H1 (cell line): ENCODE data around the gene MARK1. TPM values are rescaled to one million over a fixed set of nuclear protein-coding genes. Genes with fewer than 3 reads are reported as not detected.

ENCODE experiments used
- CTCF ChIA-PET: fragments of 300-600 bp; sonication (Branson Sonifier 250); formaldehyde crosslinking; loops from one replicate; lab custom pipeline; 2021; ENCODE audit not compliant: partially characterized antibody; lab: Charles Lee
- POLR2A ChIA-PET: fragments of 300-600 bp; sonication (Branson Sonifier 250); formaldehyde crosslinking; loops from one replicate; lab custom pipeline; 2021; ENCODE audit warnings: inconsistent platforms; ENCODE audit not compliant: partially characterized antibody; lab: Charles Lee
- DNase-seq, 2 experiments: peaks; one replicate each; pipeline versions ENCODE4 v3.0.0 to v3.0.0-alpha.2; 2010 to 2022; ENCODE audit warnings: low spot score in 2 of 2, low read depth in 1 of 2, mixed read lengths in 1 of 2
- FAIRE-seq: peaks from 2 replicates; lab custom pipeline; 2011; peaks lifted over from hg19 to GRCh38; lab: Jason Lieb, UNC
- H2AFZ ChIP-seq: 2 replicates; pipeline ENCODE4 v1.8.1; 2012; ENCODE audit warnings: low read length, inconsistent platforms
- H2AK5ac ChIP-seq: 2 replicates; pipeline ENCODE4 v1.6.1; 2013; ENCODE audit warnings: low read depth, low read length
- H2BK120ac ChIP-seq: replicated peaks from 2 replicates; pipeline ENCODE3; 2013; ENCODE audit warnings: low read depth, low read length, inconsistent platforms
- H2BK12ac ChIP-seq: 2 replicates; pipeline ENCODE4 v1.6.1; 2013; ENCODE audit warnings: low read depth, low read length
- H2BK15ac ChIP-seq: 2 replicates; pipeline ENCODE4 v1.6.1; 2013; ENCODE audit warnings: low read length
- H2BK20ac ChIP-seq: 2 replicates; pipeline ENCODE4 v1.6.1; 2013; ENCODE audit warnings: low read length
- H2BK5ac ChIP-seq: 2 replicates; pipeline ENCODE4 v1.6.1; 2013; ENCODE audit warnings: low read depth, low read length
- H3K14ac ChIP-seq: 2 replicates; pipeline ENCODE4 v1.6.1; 2013; ENCODE audit warnings: inconsistent platforms; ENCODE audit not compliant: insufficient read length
- H3K18ac ChIP-seq: 2 replicates; pipeline ENCODE4 v1.6.1; 2013; ENCODE audit warnings: low read length; ENCODE audit errors: extremely low read depth
- H3K23ac ChIP-seq: 2 replicates; pipeline ENCODE4 v1.6.1; 2013; ENCODE audit warnings: inconsistent platforms; ENCODE audit not compliant: insufficient read length
- H3K23me2 ChIP-seq: 2 replicates; pipeline ENCODE4 v1.6.1; 2013; ENCODE audit warnings: low read depth, low read length
- H3K27ac ChIP-seq: 2 replicates; pipeline ENCODE4 v1.6.1; 2011; ENCODE audit warnings: low read depth, low read length, inconsistent platforms
- H3K27me3 ChIP-seq, 4 experiments: replicated peaks in 1 of 4; 1 replicate in 1 of 4; 2 replicates in 3 of 4; pipeline versions ENCODE4 v1.6.1 to v1.8.1; 2011 to 2013; ENCODE audit warnings: low read length in 3 of 4, mild to moderate bottlenecking in 3 of 4, inconsistent platforms in 2 of 4, mixed read lengths in 2 of 4, moderate library complexity in 1 of 4; ENCODE audit not compliant: control insufficient read depth in 3 of 4, insufficient read depth in 3 of 4; ENCODE audit errors: extremely low read depth in 1 of 4
- H3K36me3 ChIP-seq, 4 experiments: 2 replicates each; pipeline versions ENCODE4 v1.6.1 to v1.8.1; 2011 to 2013; ENCODE audit warnings: mild to moderate bottlenecking in 4 of 4, low read length in 3 of 4, moderate library complexity in 2 of 4, control low read depth in 1 of 4, inconsistent platforms in 1 of 4; ENCODE audit not compliant: insufficient read depth in 4 of 4, control insufficient read depth in 2 of 4
- H3K4ac ChIP-seq: replicated peaks from 2 replicates; pipeline ENCODE3; 2013; ENCODE audit warnings: low read length, low read depth, mixed read lengths, inconsistent platforms; ENCODE audit not compliant: insufficient read length
- H3K4me1 ChIP-seq, 4 experiments: replicated peaks in 1 of 4; 1 replicate in 1 of 4; 2 replicates in 3 of 4; pipeline versions ENCODE4 v1.6.1 to v1.8.1; 2011 to 2013; ENCODE audit warnings: low read length in 3 of 4, inconsistent platforms in 2 of 4, mixed read lengths in 1 of 4; ENCODE audit not compliant: insufficient read depth in 4 of 4, control insufficient read depth in 3 of 4
- H3K4me2 ChIP-seq, 2 experiments: 2 replicates each; pipeline versions ENCODE4 v1.6.1 to v1.8.1; 2011 to 2013; ENCODE audit warnings: low read depth in 2 of 2, low read length in 2 of 2, control low read depth in 1 of 2, inconsistent platforms in 1 of 2, mild to moderate bottlenecking in 1 of 2; ENCODE audit not compliant: insufficient read depth in 1 of 2
- H3K4me3 ChIP-seq, 4 experiments: fragments of 200-600, 300-600 bp in 1 of 4; sonication (generic), shearing (Covaris generic), sonication (Bioruptor Twin) in 1 of 4; 2 replicates each; pipeline versions ENCODE4 v1.5.1 to v1.8.1; 2011 to 2016; ENCODE audit warnings: low read length in 4 of 4, low read depth in 3 of 4, control low read depth in 2 of 4, inconsistent platforms in 2 of 4, mild to moderate bottlenecking in 2 of 4, mixed read lengths in 1 of 4, moderate library complexity in 1 of 4; ENCODE audit not compliant: insufficient read depth in 2 of 4; ENCODE audit errors: extremely low read depth in 1 of 4
- H3K56ac ChIP-seq: replicated peaks from 2 replicates; pipeline ENCODE3; 2013; ENCODE audit warnings: low read depth, mild to moderate bottlenecking, mixed read lengths, low read length, inconsistent platforms; ENCODE audit not compliant: insufficient read length
- H3K79me1 ChIP-seq: 2 replicates; pipeline ENCODE4 v1.6.1; 2013; ENCODE audit warnings: low read depth, low read length, control low read depth
- H3K79me2 ChIP-seq, 2 experiments: 2 replicates each; pipeline versions ENCODE4 v1.6.1 to v1.8.1; 2012 to 2013; ENCODE audit warnings: low read length in 2 of 2, mild to moderate bottlenecking in 2 of 2, inconsistent platforms in 1 of 2; ENCODE audit not compliant: insufficient read depth in 2 of 2, control insufficient read depth in 1 of 2
- H3K9ac ChIP-seq, 4 experiments: replicated peaks in 1 of 4; 1 replicate in 1 of 4; 2 replicates in 3 of 4; pipeline versions ENCODE4 v1.6.1 to v1.8.1; 2011 to 2013; ENCODE audit warnings: low read depth in 3 of 4, low read length in 3 of 4, control low read depth in 2 of 4, mild to moderate bottlenecking in 2 of 4, moderate library complexity in 2 of 4, inconsistent platforms in 1 of 4; ENCODE audit errors: extremely low read depth in 1 of 4
- H3K9me3 ChIP-seq, 2 experiments: 2 replicates each; pipeline versions ENCODE4 v1.6.1 to v1.8.1; 2012 to 2013; ENCODE audit warnings: mild to moderate bottlenecking in 2 of 2, moderate library complexity in 2 of 2, control low read depth in 1 of 2, inconsistent platforms in 1 of 2, low read depth in 1 of 2, low read length in 1 of 2, mixed read lengths in 1 of 2; ENCODE audit not compliant: insufficient read depth in 2 of 2
- H4K20me1 ChIP-seq, 2 experiments: replicated peaks in 1 of 2; 2 replicates each; pipeline versions ENCODE3 to v1.8.1; 2011 to 2013; ENCODE audit warnings: inconsistent platforms in 2 of 2, low read length in 2 of 2, mild to moderate bottlenecking in 1 of 2; ENCODE audit not compliant: insufficient read depth in 2 of 2, control insufficient read depth in 1 of 2
- H4K5ac ChIP-seq: 2 replicates; pipeline ENCODE4 v1.6.1; 2013; ENCODE audit warnings: low read length, low read depth, mixed read lengths, inconsistent platforms; ENCODE audit not compliant: insufficient read length
- H4K8ac ChIP-seq: 2 replicates; pipeline ENCODE4 v1.8.0; 2013; ENCODE audit warnings: mild to moderate bottlenecking, moderate library complexity, low read length, inconsistent platforms; ENCODE audit not compliant: insufficient read depth; ENCODE audit errors: extremely low read depth
- H4K91ac ChIP-seq: replicated peaks from 2 replicates; pipeline ENCODE3; 2013; ENCODE audit warnings: low read length, mixed read lengths, inconsistent platforms; ENCODE audit not compliant: insufficient read length
- ATF3 ChIP-seq: IDR thresholded peaks from 2 replicates; pipeline ENCODE4 v1.6.1; 2011; ENCODE audit warnings: low read depth, mild to moderate bottlenecking, low read length; ENCODE audit not compliant: insufficient read depth
- CTBP2 ChIP-seq: IDR thresholded peaks from 2 replicates; pipeline ENCODE4 v1.7.0; 2011; ENCODE audit warnings: borderline replicate concordance, mild to moderate bottlenecking, moderate library complexity, mixed read lengths, low read length; ENCODE audit not compliant: insufficient read depth, insufficient read length
- FOSL1 ChIP-seq: IDR thresholded peaks from 2 replicates; pipeline ENCODE4 v1.6.1; 2011; ENCODE audit warnings: mild to moderate bottlenecking, low read depth, low read length, moderate library complexity; ENCODE audit not compliant: insufficient read depth
- HDAC2 ChIP-seq, 2 experiments: fragments of 300-600 bp in 1 of 2; sonication (generic) in 1 of 2; IDR thresholded peaks; 2 replicates each; pipeline ENCODE4 v1.6.1; 2011 to 2012; ENCODE audit warnings: low read depth in 2 of 2, low read length in 2 of 2, mild to moderate bottlenecking in 2 of 2, moderate library complexity in 2 of 2, borderline replicate concordance in 1 of 2, inconsistent platforms in 1 of 2
- SP1 ChIP-seq: IDR thresholded peaks from 2 replicates; pipeline ENCODE4 v1.6.1; 2011; ENCODE audit warnings: low read depth, low read length
- TCF12 ChIP-seq: IDR thresholded peaks from 2 replicates; pipeline ENCODE4 v1.6.1; 2011; ENCODE audit warnings: low read depth, mild to moderate bottlenecking, low read length
- TEAD4 ChIP-seq: IDR thresholded peaks from 2 replicates; pipeline ENCODE4 v1.6.1; 2012; ENCODE audit warnings: low read depth, low read length, inconsistent platforms, mixed read lengths
- ZNF274 ChIP-seq: IDR thresholded peaks from 2 replicates; pipeline ENCODE4 v1.7.0; 2012; ENCODE audit warnings: low read length, borderline replicate concordance; ENCODE audit errors: extremely low read depth
- WGBS, 2 experiments: shearing (Covaris generic) in 1 of 2; methylation state at CpG; one replicate each; pipeline versions ENCODE4 v1.1.6 to v1.1.7; 2013 to 2015; ENCODE audit warnings: low lambda C conversion rate in 2 of 2, mixed read lengths in 2 of 2, inconsistent platforms in 1 of 2, low coverage in 1 of 2, missing lambda C conversion rate in 1 of 2; ENCODE audit not compliant: insufficient replicate concordance in 2 of 2, insufficient coverage in 1 of 2, insufficient read length in 1 of 2; ENCODE audit errors: extremely low coverage in 1 of 2, missing lambda C conversion rate in 1 of 2; 5-methylcytosine and 5-hydroxymethylcytosine counted together
- polyA plus RNA-seq, 7 experiments: library from polyadenylated mRNA; depleted of rRNA in 3 of 7; stranded (reverse) in 5 of 7; unstranded in 2 of 7; fragments of >200 nt in 5 of 7; fragments of 200-250 nt in 2 of 7; gene quantifications; 1 replicate in 5 of 7; 2 replicates in 1 of 7; 4 replicates in 1 of 7; pipeline versions ENCODE4 v1.2.1 to v1.2.3, GENCODE V29; 2011 to 2013; ENCODE audit warnings: missing spikeins in 2 of 7, mixed read lengths in 2 of 7
- total RNA-seq: library from RNA; stranded (reverse); fragmentation: NEBNext Ultra II Directional; extraction: Animal tissue kit (Norgen Biotek cat#: 25700); gene quantifications from 2 replicates; pipeline ENCODE4 v1.2.1, GENCODE V29; 2021

The MARK1 gene
- total and polyA plus RNA-seq, 2 of the 8 experiments (the other 6 are each of a cell fraction or from before 2014, with no cell fraction given) = 5.5 to 20.5 TPM

- no peak overlapping the region for H3K23ac ChIP-seq
- H4K8ac ChIP-seq = no peak overlapping the region
- no peak overlapping the region for H3K4ac ChIP-seq
- no peak overlapping the region for H2BK12ac ChIP-seq
- H2BK20ac ChIP-seq = no peak overlapping the region
- H2BK5ac ChIP-seq = no peak overlapping the region
- H3K9me3 ChIP-seq = no peaks in the 10 kb centered on the region
- H3K4me1 ChIP-seq = peaks cover 0 to 2% (median 0%) of the 10 kb centered on the region in 4 experiments; a peak in 1 of 7 replicates
- H3K4me2 ChIP-seq = no peak overlapping the region
- H3K79me1 ChIP-seq = no peaks in the 10 kb centered on the region
- no peaks in the 10 kb centered on the region for H3K79me2 ChIP-seq
- no peak overlapping the region for H3K27ac ChIP-seq
- H3K14ac ChIP-seq = no peak overlapping the region
- no peak overlapping the region for H3K4me3 ChIP-seq
- no peaks in the 10 kb centered on the region for H3K36me3 ChIP-seq
- ChIA-PET POLR2A (interaction anchor here (1.2 kb wide), 1 partner anchor 10 kb away, joined by 4 read pairs; no protein-coding TSS in a partner anchor), CTCF (interaction anchor here (1.1 to 1.9 kb wide), 5 partner anchors 11 to 388 kb away, joined by 3 to 6 read pairs (median 4); no protein-coding TSS in a partner anchor)
- DNase-seq (no peak), FAIRE-seq (no peak)
- 88% methylated on average over 1 of the region's 1 CpG; no CpG with 5 or more reads in 1 of the 2 experiments for WGBS, 2 experiments
- H4K5ac ChIP-seq = no peak overlapping the region
- no peak overlapping the region for H3K56ac ChIP-seq
- H3K27me3 ChIP-seq = no peaks in the 10 kb centered on the region
- H2AK5ac ChIP-seq = no peak overlapping the region
- no peak overlapping the region for H2BK120ac ChIP-seq
- H4K20me1 ChIP-seq = no peaks in the 10 kb centered on the region
- no peak overlapping the region for H3K9ac ChIP-seq
- H3K18ac ChIP-seq = no peak overlapping the region
- no peaks in the 10 kb centered on the region for H3K23me2 ChIP-seq
- no peak overlapping the region for H2AFZ ChIP-seq
- no peak overlapping the region for H2BK15ac ChIP-seq
- H4K91ac ChIP-seq = no peak overlapping the region
- no peak for TF ChIP-seq ZNF274
- no peak for TF ChIP-seq TEAD4
- TF ChIP-seq FOSL1 = no peak
- no peak for TF ChIP-seq HDAC2 (IDR thresholded peaks at IDR 0.05; ENCODE audit: borderline replicate concordance in 1 of 2, low read depth in 2 of 2, low read length in 2 of 2)
- no peak for TF ChIP-seq ATF3
- TF ChIP-seq CTBP2 = no peak
- TF ChIP-seq TCF12 = no peak
- no peak for TF ChIP-seq SP1
- TF ChIP-seq, all 59 proteins: peak for 0
Observed at GRCh38 chr1:220669005-220669404, 141.1 kb downstream of the MARK1 start.
